HG02642 (cell line): ENCODE data around the gene GNB5.
"Not testable (repeated sequence)": the region's sequence is repeated elsewhere in the genome, so short reads cannot be mapped to it uniquely, and the experiment has no call there.

Experiments used
- ATAC-seq: cut with Tn5 transposase; IDR thresholded peaks from one replicate; pipeline ENCODE4 v1.9.1; 2021; ENCODE audit warnings: mild to moderate bottlenecking; ENCODE audit not compliant: unreplicated experiment, poor library complexity

The GNB5 gene

DNA sequence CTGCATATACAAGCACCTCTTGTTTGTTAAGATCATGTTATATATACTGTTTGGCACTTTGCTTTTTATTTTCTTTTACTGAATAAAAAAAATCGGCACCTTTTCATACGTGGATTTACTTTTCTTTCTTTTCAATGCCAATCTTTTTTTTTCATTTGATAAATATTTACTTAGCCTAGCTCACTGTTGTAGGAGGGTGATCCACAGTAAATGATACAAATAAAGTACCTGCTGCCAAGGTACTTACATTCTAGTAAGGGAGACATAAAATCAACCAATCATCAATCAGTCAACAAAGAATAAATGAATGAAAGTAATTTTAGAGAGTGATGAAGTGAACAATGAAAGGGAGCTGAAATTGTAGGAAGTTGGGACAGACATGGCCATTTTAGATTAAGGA is 18.3 kb downstream of the GNB5 start:
- ATAC-seq = no peak

- no peak for ATAC-seq
These were observed 19.4 kb downstream of the GNB5 start for GRCh38 chr15:52171807-52172206.

- ATAC-seq = no peak
These were observed 19.8 kb downstream of the GNB5 start for GRCh38 chr15:52171386-52171785.

DNA sequence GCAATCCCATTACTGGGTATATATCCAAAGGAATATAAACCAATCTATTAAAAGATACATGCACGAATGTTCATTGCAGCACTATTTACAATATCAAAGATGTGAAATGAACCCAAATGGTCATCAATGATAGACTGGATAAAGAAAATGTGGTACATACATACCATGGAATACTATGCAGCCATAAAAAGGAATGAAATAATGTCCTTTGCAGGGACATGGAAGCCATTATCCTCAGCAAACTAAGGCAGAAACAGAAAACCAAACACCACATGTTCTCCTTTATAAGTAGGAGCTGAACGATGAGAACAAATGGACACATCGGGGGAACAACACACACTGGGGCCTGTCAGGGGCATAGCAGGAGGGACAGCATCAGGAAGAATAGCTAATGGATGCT is 21.0 kb downstream of the GNB5 start:
- not testable (repeated sequence) for ATAC-seq

GRCh38 chr15:52165494-52166131 is 25.6 kb downstream of the GNB5 start:
- not testable (repeated sequence) for ATAC-seq

DNA sequence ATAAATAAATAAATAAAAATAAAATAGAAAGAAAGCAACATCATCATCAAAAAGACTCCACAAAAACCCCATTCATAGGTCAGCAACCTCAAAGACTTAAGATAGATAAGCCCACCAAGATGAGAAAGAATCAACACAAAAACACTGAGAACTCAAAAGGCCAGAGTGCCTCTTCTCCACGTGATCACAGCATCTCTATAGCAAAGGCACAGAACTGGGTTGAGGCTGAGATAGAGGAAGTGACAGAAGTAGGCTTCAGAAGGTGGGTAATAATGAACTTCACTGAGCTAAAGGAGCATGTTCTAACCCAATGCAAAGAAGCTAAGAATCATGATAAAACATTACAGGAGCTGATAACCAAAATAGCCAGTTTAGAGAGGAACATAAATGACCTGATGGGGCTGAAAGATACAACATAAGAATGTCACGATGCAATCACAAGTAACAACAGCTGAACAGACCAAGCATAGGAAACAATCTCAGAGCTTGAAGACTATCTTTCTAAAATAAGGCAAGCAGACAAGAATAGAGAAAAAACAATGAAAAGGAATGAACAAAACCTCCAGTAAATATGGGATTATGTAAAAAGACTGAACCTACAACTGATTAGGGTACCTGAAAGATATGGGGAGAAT is 26.4 kb downstream of the GNB5 start:
- ATAC-seq = no peak

DNA sequence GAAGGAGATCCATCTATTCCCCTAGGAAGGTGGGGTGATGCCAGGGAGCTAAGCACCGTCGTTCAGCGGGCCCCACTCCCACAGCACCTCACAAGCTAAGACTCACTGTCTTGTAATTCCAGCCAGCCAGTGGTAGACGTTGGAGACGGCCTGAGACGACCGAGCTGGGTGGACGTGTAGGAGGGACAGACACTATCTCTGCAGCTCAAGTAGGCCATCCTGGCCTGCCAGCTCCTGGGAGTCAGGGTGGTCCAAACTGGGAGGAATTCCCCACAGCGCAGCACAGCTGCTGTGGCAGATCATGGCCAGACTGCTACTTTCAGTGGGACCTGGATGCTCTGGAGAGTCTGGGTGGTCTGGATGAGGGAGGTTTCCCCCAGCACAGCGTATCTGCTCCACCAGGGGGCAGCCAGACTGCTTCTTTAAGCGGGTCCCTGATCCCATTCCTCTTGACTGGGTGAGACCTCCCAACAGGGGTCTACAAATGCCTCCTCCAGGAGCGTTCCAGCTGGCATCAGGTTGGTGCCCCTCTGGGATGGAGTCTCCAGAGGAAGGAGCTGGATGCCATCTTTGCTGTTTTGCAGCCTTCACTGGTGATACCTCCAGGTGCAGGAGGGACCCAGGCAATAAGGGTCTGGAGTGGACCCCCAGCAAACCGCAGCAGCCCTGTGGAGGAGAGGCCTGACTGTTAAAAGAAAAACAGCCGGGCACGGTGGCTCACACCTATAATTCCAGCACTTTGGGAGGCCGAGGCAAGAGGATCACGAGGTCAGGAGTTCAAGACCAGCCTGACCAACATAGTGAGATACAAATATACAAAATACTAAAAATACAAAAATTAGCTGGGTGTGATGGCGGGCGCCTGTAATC is 27.6 kb downstream of the GNB5 start:
- ATAC-seq = no peak

DNA sequence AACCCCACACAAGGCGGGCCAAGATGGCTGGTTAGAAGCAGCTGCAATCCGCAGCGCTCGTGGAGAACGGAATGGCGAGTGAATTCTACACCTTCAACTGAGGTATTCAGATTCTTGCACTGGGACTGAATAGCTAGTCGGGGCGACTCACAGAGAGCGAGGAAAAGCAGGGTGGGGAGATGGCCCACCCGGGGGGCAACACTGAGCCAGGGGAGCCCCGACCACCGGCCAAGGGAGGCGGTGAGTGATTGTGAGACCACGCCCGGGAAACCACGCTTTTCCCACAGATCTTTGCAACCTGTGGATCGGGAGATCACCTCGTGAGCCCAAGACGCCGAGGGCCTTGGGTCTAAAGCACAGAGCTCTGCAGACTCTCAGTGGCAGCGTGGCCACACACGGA is 28.3 kb downstream of the GNB5 start:
- ATAC-seq = no peak

DNA sequence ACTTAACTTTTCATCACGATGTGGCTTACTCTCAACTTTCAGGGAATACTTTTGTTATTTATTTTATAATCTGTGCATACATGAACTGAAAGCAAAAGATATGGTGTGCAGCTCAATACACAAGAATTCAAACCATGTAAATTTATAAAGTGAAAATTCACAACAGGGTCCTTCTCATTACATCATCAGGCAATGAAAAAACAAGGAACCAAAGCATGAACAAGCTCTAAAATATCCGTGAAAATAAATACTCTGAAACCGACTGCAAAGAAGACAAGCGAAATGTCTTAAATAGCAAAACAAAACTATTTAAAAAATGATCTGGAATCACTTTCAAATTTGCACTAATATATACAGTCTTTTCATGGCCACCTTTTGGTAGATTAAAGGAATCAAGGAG is 28.9 kb downstream of the GNB5 start:
- no peak for ATAC-seq

DNA sequence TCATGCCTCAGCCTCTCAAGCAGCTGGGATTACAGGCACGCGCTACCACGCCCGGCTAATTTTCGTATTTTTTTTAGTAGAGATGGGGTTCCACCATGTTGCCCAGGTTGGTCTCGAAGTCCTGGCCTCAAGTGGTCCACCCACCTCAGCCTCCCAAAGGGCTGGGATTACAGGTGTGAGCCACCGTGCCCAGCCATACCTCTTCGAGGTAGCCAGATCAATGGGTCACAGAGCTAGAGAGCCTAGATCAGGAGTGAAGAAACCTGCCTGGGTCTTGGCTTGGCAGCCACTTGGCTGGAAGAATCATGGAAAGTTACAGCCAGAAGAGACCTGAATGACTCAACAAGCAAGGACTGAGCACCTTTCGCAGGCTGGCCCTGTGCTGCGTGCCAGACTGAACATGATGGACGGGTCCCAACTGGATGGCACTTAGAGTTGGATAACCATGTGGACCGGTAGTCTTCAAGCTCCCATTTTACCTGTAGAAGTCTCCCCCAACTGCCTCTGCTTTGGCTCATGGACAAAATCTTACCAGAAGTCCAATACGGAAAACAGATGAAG is 29.7 kb downstream of the GNB5 start:
- ATAC-seq = no peak

- ATAC-seq = no peak
These were observed 31.5 kb downstream of the GNB5 start for GRCh38 chr15:52159645-52160044.

GRCh38 chr15:52158084-52158765 is 33.0 kb downstream of the GNB5 start:
- no peak for ATAC-seq

DNA sequence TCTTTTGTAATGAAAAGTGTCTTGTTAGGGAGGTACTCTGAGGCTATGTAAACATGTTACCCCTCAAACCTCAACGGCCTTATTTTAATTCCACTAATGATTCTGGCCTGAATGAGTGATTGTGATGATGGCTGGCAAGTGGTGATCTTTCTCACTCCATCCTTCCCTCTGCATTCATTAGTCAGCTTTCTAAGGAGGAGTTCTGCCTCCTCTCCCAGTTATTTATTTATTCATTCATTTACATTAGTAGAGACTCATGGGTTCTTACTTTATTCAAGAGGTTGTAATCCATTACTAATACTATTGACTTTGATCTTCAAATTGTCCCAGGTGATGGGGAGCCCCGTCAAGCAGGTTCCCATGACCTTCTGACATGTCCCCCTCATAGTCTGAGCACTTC is 35.3 kb downstream of the GNB5 start:
- no peak for ATAC-seq

DNA sequence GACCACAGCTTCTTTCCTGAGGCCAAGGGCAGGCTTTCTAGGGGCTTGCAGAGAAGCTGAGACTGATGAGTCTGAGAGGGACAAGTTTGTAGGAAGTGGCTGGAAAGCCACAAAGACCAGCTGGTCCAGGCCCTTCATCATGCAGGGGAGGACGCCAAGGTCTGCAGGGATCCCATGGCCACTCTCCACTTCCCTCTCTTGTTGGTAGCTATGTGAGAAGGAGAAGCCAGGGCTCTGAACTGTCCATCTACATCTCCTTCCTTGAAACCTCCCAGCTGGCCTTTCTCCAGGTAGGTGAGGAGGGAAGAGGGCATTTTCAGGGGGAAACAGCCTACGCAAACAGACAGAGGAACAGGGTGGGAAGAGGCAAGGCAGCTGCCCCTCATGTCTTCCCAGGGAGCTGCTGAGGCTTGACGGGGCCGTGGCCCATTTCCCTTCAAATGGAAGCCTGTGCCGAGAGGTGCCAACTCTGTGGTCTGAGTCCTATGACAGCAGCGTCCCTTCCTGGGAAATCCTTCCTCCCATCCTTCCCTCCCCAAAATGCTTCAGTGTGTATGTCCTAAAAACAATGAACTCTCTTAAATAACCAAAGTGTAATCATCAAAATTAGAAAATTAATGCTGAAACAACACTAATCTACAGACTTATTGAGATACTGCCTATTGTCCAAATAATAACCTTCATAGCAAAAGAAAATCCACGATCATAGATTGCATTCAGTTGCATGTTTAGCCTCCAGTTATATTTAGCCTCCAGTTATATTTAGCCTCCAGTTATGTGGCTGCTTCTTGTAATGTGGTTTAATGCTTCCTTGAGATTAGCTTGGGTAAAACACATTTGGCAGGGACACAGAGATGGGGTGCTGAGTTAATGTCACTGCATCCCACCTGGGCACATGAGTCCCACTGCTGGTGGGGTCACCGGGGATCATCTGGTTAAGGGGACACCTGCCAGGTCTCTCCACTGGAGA is 36.0 kb downstream of the GNB5 start:
- ATAC-seq = no peak

DNA sequence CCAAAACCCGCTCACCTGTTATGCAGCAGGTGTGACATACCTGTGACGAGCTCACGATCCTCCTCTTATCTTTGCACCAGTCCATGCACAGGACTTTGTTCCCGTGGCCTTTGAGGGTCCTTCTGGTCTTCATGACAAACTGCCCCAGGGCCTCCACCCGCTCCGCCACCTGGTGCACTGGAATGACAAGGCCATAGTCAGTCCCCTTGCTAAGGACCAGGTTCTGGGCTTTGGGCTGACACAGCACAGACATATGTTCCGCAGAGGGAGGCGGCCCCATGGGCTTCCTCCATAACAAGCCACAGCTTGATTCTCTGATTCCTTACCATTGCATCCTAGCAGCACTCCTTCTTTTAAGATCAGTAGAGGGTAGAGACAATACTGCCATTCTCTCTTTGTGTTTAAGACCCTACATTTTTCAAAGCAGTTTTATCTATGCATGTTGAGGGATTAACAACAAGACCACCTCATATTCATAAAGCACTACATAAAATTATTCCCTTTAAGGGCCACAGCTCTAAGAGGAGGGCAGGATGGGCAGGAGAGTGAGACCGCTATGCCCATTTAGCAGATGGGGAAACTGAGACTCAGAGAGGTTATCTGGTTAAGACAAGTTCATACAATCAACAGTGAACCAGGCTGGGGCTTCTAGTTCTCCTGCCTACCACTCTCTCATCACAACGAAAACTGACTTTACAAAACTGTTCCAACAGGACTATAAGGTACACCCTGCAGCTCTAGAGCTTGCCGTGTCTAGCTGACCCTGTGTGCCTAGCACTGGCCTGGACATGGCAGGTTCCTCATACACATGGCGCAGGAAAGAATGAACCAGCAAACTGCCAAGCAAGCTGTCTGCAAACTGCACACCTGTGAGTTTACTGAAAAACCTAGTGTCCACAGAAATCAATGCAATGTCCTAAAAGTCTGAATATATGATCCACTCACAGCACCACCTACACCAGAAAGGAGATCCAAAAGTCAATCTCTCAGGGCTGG is 37.0 kb downstream of the GNB5 start:
- ATAC-seq = no peak

- no peak for ATAC-seq
These were observed 39.8 kb downstream of the GNB5 start for GRCh38 chr15:52151353-52151752.

GRCh38 chr15:52150871-52151270 is 40.3 kb downstream of the GNB5 start:
- ATAC-seq = no peak
